Loucy (cell line): Measurements from ENCODE around the gene ZCCHC18.

Experiments
- H2AFZ ChIP-seq: fragments of 200-600 bp; sonication (generic); 2 replicates; pipeline ENCODE4 v1.6.0; 2016; ENCODE audit warnings: antibody characterized with exemption, mild to moderate bottlenecking, low read length, moderate library complexity
- H3F3A ChIP-seq: fragments of 200-600 bp; 2 replicates; pipeline ENCODE4 v1.6.0; 2016; ENCODE audit warnings: antibody characterized with exemption, low read depth, mild to moderate bottlenecking
- H3K27me3 ChIP-seq: fragments of 200-600 bp; sonication (generic); 2 replicates; pipeline ENCODE4 v1.6.1; 2014; ENCODE audit warnings: low read length, mild to moderate bottlenecking; ENCODE audit not compliant: insufficient read depth, poor library complexity, severe bottlenecking
- H3K36me3 ChIP-seq: fragments of 200-600 bp; sonication (generic); 2 replicates; pipeline ENCODE4 v1.6.1; 2016; ENCODE audit warnings: low read length; ENCODE audit not compliant: insufficient read depth
- H3K4me1 ChIP-seq: fragments of 200-600 bp; sonication (generic); 2 replicates; pipeline ENCODE4 v1.5.1; 2014; ENCODE audit warnings: low read length, mild to moderate bottlenecking; ENCODE audit not compliant: insufficient read depth, poor library complexity, severe bottlenecking
- H3K4me2 ChIP-seq: fragments of 200-600 bp; sonication (generic); 2 replicates; pipeline ENCODE4 v1.6.0; 2014; ENCODE audit warnings: antibody characterized with exemption, low read length, low read depth, mild to moderate bottlenecking; ENCODE audit not compliant: poor library complexity, severe bottlenecking
- H3K4me3 ChIP-seq: fragments of 200-600 bp; sonication (generic); 2 replicates; pipeline ENCODE4 v1.5.1; 2014; ENCODE audit warnings: low read length, mild to moderate bottlenecking, mixed read lengths; ENCODE audit not compliant: poor library complexity, severe bottlenecking
- H3K79me2 ChIP-seq: fragments of 200-600 bp; sonication (generic); 2 replicates; pipeline ENCODE4 v1.6.1; 2014; ENCODE audit warnings: low read length; ENCODE audit not compliant: insufficient read depth
- H3K9ac ChIP-seq: fragments of 200-600 bp; sonication (generic); 2 replicates; pipeline ENCODE4 v1.6.0; 2014; ENCODE audit warnings: mild to moderate bottlenecking, low read depth, low read length, moderate library complexity; ENCODE audit not compliant: poor library complexity, severe bottlenecking
- H3K9me2 ChIP-seq: fragments of 200-600 bp; sonication (generic); replicated peaks from 2 replicates; pipeline ENCODE4 v1.6.1; 2016; ENCODE audit warnings: low read depth, low read length, mixed read lengths
- H3K9me3 ChIP-seq: fragments of 200-600 bp; sonication (generic); 2 replicates; pipeline ENCODE4 v1.6.1; 2014; ENCODE audit warnings: mild to moderate bottlenecking, antibody characterized with exemption, low read length, low read depth; ENCODE audit not compliant: insufficient read depth
- H4K20me1 ChIP-seq: fragments of 200-600 bp; sonication (generic); 2 replicates; pipeline ENCODE4 v1.6.0; 2014; ENCODE audit warnings: antibody characterized with exemption, low read length, mild to moderate bottlenecking; ENCODE audit not compliant: insufficient read depth, poor library complexity, severe bottlenecking
- EZH2phosphoT487 ChIP-seq: fragments of 200-600 bp; IDR thresholded peaks from 2 replicates; pipeline ENCODE4 v1.6.1; 2018; ENCODE audit warnings: antibody characterized with exemption, mild to moderate bottlenecking, moderate library complexity, borderline replicate concordance
- TF ChIP-seq, protein P1 (sequence below): fragments of 200-600 bp; sonication (generic); conservative IDR thresholded peaks from 2 replicates; pipeline ENCODE4 v1.5.1; 2014; ENCODE audit warnings: mild to moderate bottlenecking, antibody characterized with exemption, low read length

ZCCHC18 gene

DNA sequence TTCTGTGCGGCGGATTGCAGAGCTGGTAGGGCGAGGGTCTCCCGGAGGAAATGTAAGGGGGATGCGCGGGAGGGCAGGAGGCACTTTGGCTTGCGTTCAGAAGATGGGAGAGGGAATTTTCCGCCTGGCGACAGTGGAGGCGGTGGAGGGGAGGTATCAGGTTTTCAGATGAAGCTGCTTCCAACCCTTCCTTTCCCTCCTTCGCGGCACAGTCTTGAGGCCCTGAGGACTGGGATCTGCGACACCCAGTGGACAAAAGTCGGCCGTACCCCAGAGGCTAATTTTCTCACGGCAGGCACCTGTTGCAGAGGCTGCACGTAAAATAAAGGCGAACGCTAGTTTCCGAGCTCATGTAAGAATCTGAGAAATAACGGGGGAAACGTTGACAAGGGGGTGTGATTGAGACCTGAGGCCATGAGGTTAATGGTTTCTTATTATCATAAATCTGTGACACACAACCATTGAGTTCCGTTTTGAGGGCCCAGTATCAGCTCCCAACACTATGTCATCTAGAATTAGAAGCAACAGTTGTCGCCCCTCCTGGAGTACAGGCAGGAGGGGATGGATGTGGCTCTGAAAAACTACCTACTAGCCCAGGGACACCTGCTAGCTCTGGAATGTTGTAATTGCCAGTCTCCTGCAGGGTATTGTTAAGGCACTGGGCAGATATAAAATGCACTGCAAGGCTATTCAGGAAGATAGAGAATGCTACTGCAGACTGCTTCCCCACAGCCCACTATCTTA, 1.1 kb downstream of the ZCCHC18 start:
- Histone ChIP-seq H3K36me3 (no peaks in the 10 kb centered on the region), H3K9me2 (no peaks in the 10 kb centered on the region), H2AFZ (peak overlapping the region; percentile 80; the same call in 1 of the 2 replicates), H3K4me2 (peak overlapping the region; percentile 96), H3K27me3 (no peaks in the 10 kb centered on the region), H3K4me3 (peak overlapping the region; percentile 93), H3K9ac (peak overlapping the region; percentile 84), H3K79me2 (peaks cover 41% of the 10 kb centered on the region), H4K20me1 (no peaks in the 10 kb centered on the region), H3F3A (no peaks in the 10 kb centered on the region), H3K9me3 (no peaks in the 10 kb centered on the region), H3K4me1 (peaks cover 28% of the 10 kb centered on the region)
- TF ChIP-seq, protein P1, sequence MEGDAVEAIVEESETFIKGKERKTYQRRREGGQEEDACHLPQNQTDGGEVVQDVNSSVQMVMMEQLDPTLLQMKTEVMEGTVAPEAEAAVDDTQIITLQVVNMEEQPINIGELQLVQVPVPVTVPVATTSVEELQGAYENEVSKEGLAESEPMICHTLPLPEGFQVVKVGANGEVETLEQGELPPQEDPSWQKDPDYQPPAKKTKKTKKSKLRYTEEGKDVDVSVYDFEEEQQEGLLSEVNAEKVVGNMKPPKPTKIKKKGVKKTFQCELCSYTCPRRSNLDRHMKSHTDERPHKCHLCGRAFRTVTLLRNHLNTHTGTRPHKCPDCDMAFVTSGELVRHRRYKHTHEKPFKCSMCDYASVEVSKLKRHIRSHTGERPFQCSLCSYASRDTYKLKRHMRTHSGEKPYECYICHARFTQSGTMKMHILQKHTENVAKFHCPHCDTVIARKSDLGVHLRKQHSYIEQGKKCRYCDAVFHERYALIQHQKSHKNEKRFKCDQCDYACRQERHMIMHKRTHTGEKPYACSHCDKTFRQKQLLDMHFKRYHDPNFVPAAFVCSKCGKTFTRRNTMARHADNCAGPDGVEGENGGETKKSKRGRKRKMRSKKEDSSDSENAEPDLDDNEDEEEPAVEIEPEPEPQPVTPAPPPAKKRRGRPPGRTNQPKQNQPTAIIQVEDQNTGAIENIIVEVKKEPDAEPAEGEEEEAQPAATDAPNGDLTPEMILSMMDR: peak; percentile 55
- TF ChIP-seq EZH2phosphoT487: no peak

DNA sequence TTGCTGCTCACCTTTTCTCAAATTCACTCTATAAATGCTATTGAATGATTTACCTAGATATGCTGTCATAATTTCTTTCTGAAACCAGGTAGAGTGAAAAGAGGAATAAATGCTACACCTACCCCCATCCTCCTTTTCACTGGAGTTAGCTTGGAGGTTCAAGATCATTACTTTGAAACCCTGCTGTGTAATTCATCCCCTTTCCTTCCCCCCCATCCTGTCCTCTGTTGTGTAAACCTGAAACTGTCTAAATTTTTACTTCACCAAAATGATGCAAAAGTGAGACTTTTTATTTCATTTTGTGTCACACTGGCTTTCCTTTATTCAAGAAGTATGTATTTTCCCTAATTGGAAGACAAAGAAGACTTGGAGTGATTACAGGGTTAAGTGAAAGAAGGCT, 5.4 kb downstream of the ZCCHC18 start:
- H3K4me2 ChIP-seq: no peak overlapping the region
- H3K36me3 ChIP-seq: no peaks in the 10 kb centered on the region
- TF ChIP-seq EZH2phosphoT487: no peak
- TF ChIP-seq, protein P1: no peak
- no peaks in the 10 kb centered on the region for H3K9me2 ChIP-seq
- no peak overlapping the region for H3K4me3 ChIP-seq
- no peaks in the 10 kb centered on the region for H3F3A ChIP-seq
- no peak overlapping the region for H3K9ac ChIP-seq
- H3K79me2 ChIP-seq: peaks cover 6% of the 10 kb centered on the region; the same call in 1 of the 2 replicates
- H4K20me1 ChIP-seq: no peaks in the 10 kb centered on the region
- no peaks in the 10 kb centered on the region for H3K27me3 ChIP-seq
- no peak overlapping the region for H2AFZ ChIP-seq
- no peaks in the 10 kb centered on the region for H3K9me3 ChIP-seq
- H3K4me1 ChIP-seq: peaks cover 5% of the 10 kb centered on the region

DNA sequence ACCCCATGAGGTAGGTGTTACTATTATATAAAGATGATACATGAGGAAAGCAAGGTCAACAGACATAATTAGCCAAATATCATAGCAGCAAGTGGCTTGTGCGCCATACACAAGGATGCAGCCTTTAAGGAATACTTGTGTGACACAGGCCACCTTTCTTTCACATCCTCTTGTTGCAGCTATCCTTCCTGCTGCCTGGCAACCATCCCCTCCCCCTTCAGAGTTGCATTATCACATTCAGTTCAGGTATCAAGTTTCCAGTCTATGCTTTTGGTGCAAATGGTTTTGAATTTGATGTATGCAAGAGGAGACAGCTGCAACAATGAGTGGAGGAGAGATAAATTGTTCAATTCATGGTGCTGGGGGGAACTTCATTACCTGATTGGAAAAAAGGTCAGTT, 6.4 kb downstream of the ZCCHC18 start:
- Histone ChIP-seq H3K9me2 (no peaks in the 10 kb centered on the region), H3K9me3 (no peaks in the 10 kb centered on the region), H3K4me1 (peaks cover 10% of the 10 kb centered on the region), H3K27me3 (no peaks in the 10 kb centered on the region), H3K4me2 (no peak overlapping the region), H3K36me3 (no peaks in the 10 kb centered on the region), H3K4me3 (no peak overlapping the region), H3K79me2 (peaks cover 4% of the 10 kb centered on the region; the same call in 1 of the 2 replicates), H3K9ac (no peak overlapping the region), H2AFZ (no peak overlapping the region), H4K20me1 (no peaks in the 10 kb centered on the region), H3F3A (no peaks in the 10 kb centered on the region)
- TF ChIP-seq EZH2phosphoT487: no peak
- TF ChIP-seq, protein P1: no peak
